ENCODE measurements around the gene TRPV5.
"Not testable (repeated sequence)": the region's sequence is repeated elsewhere in the genome, so short reads cannot be mapped to it uniquely, and the experiment has no call there.

TRPV5 gene

GRCh38 chr7:142933624-142934023 is at the start of gene TRPV5:
Gene TRPV5, minus strand, starts transcription at chr7:142933746. Its CDS starts 287 bp downstream, at chr7:142933459.
- in situ Hi-C loops (cut with HindIII; ENCODE audit: low pct_ligation_motif_present, low pct_unique_long_range_greater_than_20kb, low sequenced_read_pairs), result no loop called here
- DNase-seq, result no peak

GRCh38 chr7:142978402-142978801 is 44.9 kb upstream of the TRPV5 start:
- DNase-seq; in situ Hi-C loops (cut with HindIII; ENCODE audit: low pct_ligation_motif_present, low pct_unique_long_range_greater_than_20kb, low sequenced_read_pairs): not testable (repeated sequence)

GRCh38 chr7:142974626-142975025 is 41.1 kb upstream of the TRPV5 start:
- no peak for DNase-seq
- in situ Hi-C loops (cut with HindIII; ENCODE audit: low pct_ligation_motif_present, low pct_unique_long_range_greater_than_20kb, low sequenced_read_pairs), result no loop called here

GRCh38 chr7:142969183-142969582 is 35.6 kb upstream of the TRPV5 start:
- in situ Hi-C loops (cut with HindIII; ENCODE audit: low pct_ligation_motif_present, low pct_unique_long_range_greater_than_20kb, low sequenced_read_pairs), result no loop called here
- DNase-seq, result no peak

- DNase-seq, result no peak
- in situ Hi-C loops (cut with HindIII; ENCODE audit: low pct_ligation_motif_present, low pct_unique_long_range_greater_than_20kb, low sequenced_read_pairs), result no loop called here
Observed at GRCh38 chr7:142968229-142968628, 34.7 kb upstream of the TRPV5 start.

- DNase-seq, result no peak
- in situ Hi-C loops (cut with HindIII; ENCODE audit: low pct_ligation_motif_present, low pct_unique_long_range_greater_than_20kb, low sequenced_read_pairs), result no loop called here
Observed at GRCh38 chr7:142964502-142965246, 31.1 kb upstream of the TRPV5 start.

- in situ Hi-C loops (cut with HindIII; ENCODE audit: low pct_ligation_motif_present, low pct_unique_long_range_greater_than_20kb, low sequenced_read_pairs), result no loop called here
- DNase-seq, result no peak
Observed at GRCh38 chr7:142963993-142964392, 30.4 kb upstream of the TRPV5 start.

GRCh38 chr7:142962991-142963390 is 29.4 kb upstream of the TRPV5 start:
- DNase-seq, result no peak
- in situ Hi-C loops (cut with HindIII; ENCODE audit: low pct_ligation_motif_present, low pct_unique_long_range_greater_than_20kb, low sequenced_read_pairs), result no loop called here

GRCh38 chr7:142961973-142962926 is 28.7 kb upstream of the TRPV5 start, which contains the start of gene KEL:
Gene KEL, minus strand, starts transcription at chr7:142962363. Its CDS starts 157 bp downstream, at chr7:142962206.
- no peak for DNase-seq
- in situ Hi-C loops (cut with HindIII; ENCODE audit: low pct_ligation_motif_present, low pct_unique_long_range_greater_than_20kb, low sequenced_read_pairs), result no loop called here

- in situ Hi-C loops (cut with HindIII; ENCODE audit: low pct_ligation_motif_present, low pct_unique_long_range_greater_than_20kb, low sequenced_read_pairs), result no loop called here
- DNase-seq, result no peak
Observed at GRCh38 chr7:142961595-142961972, 28.0 kb upstream of the TRPV5 start.

GRCh38 chr7:142960955-142961512 is 27.5 kb upstream of the TRPV5 start:
- in situ Hi-C loops (cut with HindIII; ENCODE audit: low pct_ligation_motif_present, low pct_unique_long_range_greater_than_20kb, low sequenced_read_pairs), result no loop called here
- peak; percentile 18 for DNase-seq

- DNase-seq, result no peak
- in situ Hi-C loops (cut with HindIII; ENCODE audit: low pct_ligation_motif_present, low pct_unique_long_range_greater_than_20kb, low sequenced_read_pairs), result no loop called here
Observed at GRCh38 chr7:142959202-142959601, 25.7 kb upstream of the TRPV5 start.

GRCh38 chr7:142957723-142958122 is 24.2 kb upstream of the TRPV5 start:
- DNase-seq, result no peak
- in situ Hi-C loops (cut with HindIII; ENCODE audit: low pct_ligation_motif_present, low pct_unique_long_range_greater_than_20kb, low sequenced_read_pairs), result no loop called here

GRCh38 chr7:142956951-142957623 is 23.5 kb upstream of the TRPV5 start:
- in situ Hi-C loops (cut with HindIII; ENCODE audit: low pct_ligation_motif_present, low pct_unique_long_range_greater_than_20kb, low sequenced_read_pairs), result no loop called here
- peak; percentile 38 for DNase-seq

- no peak for DNase-seq
- in situ Hi-C loops (cut with HindIII; ENCODE audit: low pct_ligation_motif_present, low pct_unique_long_range_greater_than_20kb, low sequenced_read_pairs), result no loop called here
Observed at GRCh38 chr7:142954680-142955268, 21.2 kb upstream of the TRPV5 start.

GRCh38 chr7:142950235-142950634 is 16.7 kb upstream of the TRPV5 start:
- in situ Hi-C loops (cut with HindIII; ENCODE audit: low pct_ligation_motif_present, low pct_unique_long_range_greater_than_20kb, low sequenced_read_pairs), result no loop called here
- DNase-seq, result no peak

GRCh38 chr7:142948603-142949002 is 15.1 kb upstream of the TRPV5 start:
- in situ Hi-C loops (cut with HindIII; ENCODE audit: low pct_ligation_motif_present, low pct_unique_long_range_greater_than_20kb, low sequenced_read_pairs), result no loop called here
- no peak for DNase-seq

GRCh38 chr7:142945001-142945400 is 11.5 kb upstream of the TRPV5 start:
- in situ Hi-C loops (cut with HindIII; ENCODE audit: low pct_ligation_motif_present, low pct_unique_long_range_greater_than_20kb, low sequenced_read_pairs), result no loop called here
- DNase-seq, result no peak
